ENCODE data around the gene SLIT1.
"Not testable (repeated sequence)": the region's sequence is repeated elsewhere in the genome, so short reads cannot be mapped to it uniquely, and the experiment has no call there.

SLIT1 gene

GRCh38 chr10:97038688-97039087 is 147.1 kb downstream of the SLIT1 start:
- no peak for DNase-seq

- peak; percentile 36 for DNase-seq
Observed at GRCh38 chr10:97037365-97038361, 148.1 kb downstream of the SLIT1 start.

GRCh38 chr10:97034958-97035769 is 150.6 kb downstream of the SLIT1 start:
- DNase-seq = no peak

GRCh38 chr10:97034301-97034700 is 151.5 kb downstream of the SLIT1 start:
- DNase-seq = no peak

GRCh38 chr10:97033841-97034240 is 151.9 kb downstream of the SLIT1 start:
- DNase-seq = not testable (repeated sequence)

- DNase-seq = no peak
Observed at GRCh38 chr10:97032624-97033023, 153.1 kb downstream of the SLIT1 start.

GRCh38 chr10:97031459-97031858 is 154.3 kb downstream of the SLIT1 start:
- no peak for DNase-seq

GRCh38 chr10:97030894-97031293 is 154.9 kb downstream of the SLIT1 start:
- no peak for DNase-seq

GRCh38 chr10:97029271-97029670 is 156.5 kb downstream of the SLIT1 start:
- no peak for DNase-seq

GRCh38 chr10:97028832-97029178 is 157.0 kb downstream of the SLIT1 start:
- DNase-seq = no peak

- DNase-seq = no peak
Observed at GRCh38 chr10:97028126-97028831, 157.5 kb downstream of the SLIT1 start.

GRCh38 chr10:97025613-97026242 is 160.0 kb downstream of the SLIT1 start:
- DNase-seq = no peak

GRCh38 chr10:97024168-97025073 is 161.3 kb downstream of the SLIT1 start:
- no peak for DNase-seq

- no peak for DNase-seq
Observed at GRCh38 chr10:97023401-97024167, 162.2 kb downstream of the SLIT1 start.

GRCh38 chr10:97022616-97023015 is 163.1 kb downstream of the SLIT1 start:
- no peak for DNase-seq

GRCh38 chr10:97020452-97021400 is 165.0 kb downstream of the SLIT1 start:
- peak; percentile 3 for DNase-seq

- no peak for DNase-seq
Observed at GRCh38 chr10:97019213-97019844, 166.4 kb downstream of the SLIT1 start.

- no peak for DNase-seq
Observed at GRCh38 chr10:97018251-97019212, 167.2 kb downstream of the SLIT1 start.

Data from NCI-H2107 (cell line).